ENCODE measurements around the gene RPN2. TPM values are rescaled to one million over a fixed set of nuclear protein-coding genes. Genes with fewer than 3 reads are reported as not detected.
A peak's percentile ranks its signal among the peaks of the same experiment; 100 is the strongest.

RPN2 gene
- total RNA-seq, 1 donor from 2014 or later, result 142 TPM

GRCh38 chr20:37200926-37201826 is 22.0 kb downstream of the RPN2 start:
- peak overlapping the region; percentile 90 for H3K27ac Mint-ChIP-seq

GRCh38 chr20:37201827-37202162 is 22.7 kb downstream of the RPN2 start:
- no peak for DNase-seq (ENCODE audit: low spot score in 2 of 2, unreplicated experiment in 2 of 2)
- Mint-ChIP-seq H3K4me3 (no peak overlapping the region), H3K27ac (peak overlapping the region; percentile 90), H3K27me3 (ENCODE audit: low read depth) (no peaks in the 10 kb centered on the region), H3K4me1 (peaks cover 13% of the 10 kb centered on the region), H3K9me3 (no peaks in the 10 kb centered on the region), H3K36me3 (peaks cover 32% of the 10 kb centered on the region)
- no peak for TF ChIP-seq CTCF (IDR thresholded peaks at IDR 0.05; ENCODE audit: unreplicated experiment)

More at GRCh38 chr20:37200926-37201826, 22.0 kb downstream of the RPN2 start:
- peaks cover 13% of the 10 kb centered on the region for H3K4me1 Mint-ChIP-seq
- no peak for TF ChIP-seq CTCF (IDR thresholded peaks at IDR 0.05; ENCODE audit: unreplicated experiment)
- no peaks in the 10 kb centered on the region for H3K9me3 Mint-ChIP-seq
- H3K36me3 Mint-ChIP-seq, result peaks cover 29% of the 10 kb centered on the region
- DNase-seq (ENCODE audit: low spot score in 2 of 2, unreplicated experiment in 2 of 2), result no peak
- H3K4me3 Mint-ChIP-seq, result no peak overlapping the region
- H3K27me3 Mint-ChIP-seq (ENCODE audit: low read depth), result no peaks in the 10 kb centered on the region

- peak; percentile 80 for TF ChIP-seq CTCF (IDR thresholded peaks at IDR 0.05; ENCODE audit: unreplicated experiment)
- Mint-ChIP-seq H3K27me3 (ENCODE audit: low read depth) (no peaks in the 10 kb centered on the region), H3K4me3 (no peak overlapping the region), H3K27ac (peak overlapping the region; percentile 90), H3K36me3 (peaks cover 37% of the 10 kb centered on the region), H3K9me3 (no peaks in the 10 kb centered on the region), H3K4me1 (peaks cover 13% of the 10 kb centered on the region)
- DNase-seq (ENCODE audit: low spot score in 2 of 2, unreplicated experiment in 2 of 2), result no peak
Observed at GRCh38 chr20:37202267-37202943, 23.3 kb downstream of the RPN2 start.

GRCh38 chr20:37204056-37204455 is 24.9 kb downstream of the RPN2 start:
- Mint-ChIP-seq H3K9me3 (no peaks in the 10 kb centered on the region), H3K27ac (no peak overlapping the region), H3K27me3 (ENCODE audit: low read depth) (no peaks in the 10 kb centered on the region), H3K36me3 (peaks cover 46% of the 10 kb centered on the region), H3K4me3 (no peak overlapping the region), H3K4me1 (peaks cover 13% of the 10 kb centered on the region)
- no peak for DNase-seq (ENCODE audit: low spot score in 2 of 2, unreplicated experiment in 2 of 2)
- no peak for TF ChIP-seq CTCF (IDR thresholded peaks at IDR 0.05; ENCODE audit: unreplicated experiment)

- no peaks in the 10 kb centered on the region for H3K27me3 Mint-ChIP-seq (ENCODE audit: low read depth)
- peak overlapping the region; percentile 6 for H3K27ac Mint-ChIP-seq
- H3K9me3 Mint-ChIP-seq, result no peaks in the 10 kb centered on the region
- DNase-seq (ENCODE audit: low spot score in 2 of 2, unreplicated experiment in 2 of 2), result no peak
- H3K4me1 Mint-ChIP-seq, result peaks cover 13% of the 10 kb centered on the region
- TF ChIP-seq CTCF (IDR thresholded peaks at IDR 0.05; ENCODE audit: unreplicated experiment), result no peak
- no peak overlapping the region for H3K4me3 Mint-ChIP-seq
- H3K36me3 Mint-ChIP-seq, result peaks cover 46% of the 10 kb centered on the region
Observed at GRCh38 chr20:37205130-37205529, 26.0 kb downstream of the RPN2 start.

Data from mesothelial cell of epicardium (in vitro differentiated cells).